HG02852 (cell line): Measurements from ENCODE around the gene TEX264.

Experiments
- ATAC-seq: cut with Tn5 transposase; IDR thresholded peaks from one replicate; pipeline ENCODE4 v1.9.1; 2021; ENCODE audit warnings: mild to moderate bottlenecking, moderate library complexity; ENCODE audit not compliant: unreplicated experiment

Gene TEX264

GRCh38 chr3:51673802-51674654 lies 3.0 kb downstream of the TEX264 start:
- no peak for ATAC-seq

DNA sequence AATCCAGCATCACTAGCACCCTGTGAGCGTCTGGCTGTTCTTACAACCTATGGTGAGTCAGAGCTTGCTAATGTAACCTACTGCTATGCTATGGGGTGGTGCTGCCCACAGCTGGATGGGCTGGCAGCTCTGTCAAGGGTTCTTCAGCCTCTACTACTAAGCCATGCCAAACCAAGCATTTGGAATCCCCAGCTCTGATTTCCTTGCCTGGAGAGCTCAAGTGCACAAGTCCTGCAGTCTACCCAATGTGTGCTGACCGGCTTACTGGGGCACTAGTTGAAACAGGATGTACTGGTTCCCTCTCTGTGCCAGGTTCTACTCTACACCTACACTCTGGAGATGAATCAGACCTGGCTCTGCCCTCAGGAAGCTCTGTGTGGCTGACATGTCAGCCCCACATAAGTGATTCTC lies 4.2 kb downstream of the TEX264 start:
- no peak for ATAC-seq

DNA sequence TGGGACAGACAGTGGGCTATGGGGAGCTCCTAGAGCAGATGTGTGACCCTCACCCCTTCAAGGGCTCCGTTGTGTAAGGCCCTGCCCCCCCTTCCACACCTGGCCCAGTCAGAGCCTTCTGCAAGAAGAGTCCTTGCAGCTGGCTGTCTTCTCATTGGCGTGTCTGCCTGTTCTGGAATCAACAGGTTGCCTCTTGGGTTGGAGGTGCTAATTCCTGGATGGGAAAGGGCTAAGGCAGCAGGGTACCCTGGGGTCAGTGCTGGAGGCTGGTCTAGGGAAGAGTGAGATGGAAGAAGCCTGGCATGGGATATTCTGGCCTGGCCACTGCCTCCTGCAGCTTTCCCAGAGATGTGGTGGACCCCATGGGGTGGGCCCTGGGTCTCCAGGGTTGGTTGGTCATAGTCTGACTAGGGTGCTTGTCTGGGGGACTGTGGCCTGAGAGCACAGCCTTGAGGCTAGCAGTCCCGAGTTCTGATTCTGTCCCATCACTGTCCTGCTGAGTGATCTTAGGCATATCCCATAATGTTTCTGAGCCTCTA lies 5.1 kb downstream of the TEX264 start:
- no peak for ATAC-seq

GRCh38 chr3:51677358-51677757 lies 6.3 kb downstream of the TEX264 start:
- ATAC-seq: no peak

- no peak for ATAC-seq
Measured at GRCh38 chr3:51678186-51678585, 7.1 kb downstream of the TEX264 start.

DNA sequence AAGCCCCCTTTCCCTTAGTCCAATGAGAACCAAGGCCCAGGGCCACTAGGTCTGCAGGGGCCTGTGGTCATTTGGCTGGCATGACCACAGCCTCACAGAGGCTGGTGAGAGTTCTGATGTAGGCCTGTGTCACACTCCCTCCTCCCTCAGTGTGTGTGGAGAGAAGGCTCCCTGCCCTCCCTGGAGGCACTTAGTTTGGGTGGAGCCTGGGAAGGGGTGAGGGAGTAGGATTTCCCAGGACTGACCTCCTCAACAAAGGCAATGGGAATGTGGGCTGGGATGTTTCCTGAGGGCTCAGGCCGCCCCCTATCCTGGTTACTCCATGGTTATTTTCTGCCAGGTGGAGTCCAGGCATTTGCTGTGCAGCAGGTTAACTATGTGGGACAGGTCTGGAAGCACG lies 7.6 kb downstream of the TEX264 start:
- no peak for ATAC-seq

- ATAC-seq: no peak
Measured at GRCh38 chr3:51679318-51679717, 8.3 kb downstream of the TEX264 start.

DNA sequence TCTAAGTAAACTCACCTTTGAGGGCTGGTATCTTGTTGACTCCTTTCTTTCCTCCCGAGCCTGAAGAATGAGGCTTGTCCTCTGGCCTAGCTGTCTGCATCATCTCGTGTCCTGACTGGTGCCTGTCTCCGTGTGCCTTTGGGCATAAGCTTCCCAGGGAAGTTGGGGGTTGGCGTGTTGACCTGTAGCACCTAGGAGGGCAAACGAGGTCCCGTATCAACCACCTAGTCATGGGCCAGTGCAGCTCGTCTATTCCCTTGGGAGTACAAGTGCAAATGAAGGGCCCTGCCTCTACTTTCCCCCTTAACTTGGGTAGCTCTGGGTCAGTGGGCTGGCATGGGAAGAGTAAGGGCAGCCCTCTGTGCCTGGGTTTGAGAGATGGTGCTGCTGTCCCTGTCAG lies 8.7 kb downstream of the TEX264 start:
- no peak for ATAC-seq

DNA sequence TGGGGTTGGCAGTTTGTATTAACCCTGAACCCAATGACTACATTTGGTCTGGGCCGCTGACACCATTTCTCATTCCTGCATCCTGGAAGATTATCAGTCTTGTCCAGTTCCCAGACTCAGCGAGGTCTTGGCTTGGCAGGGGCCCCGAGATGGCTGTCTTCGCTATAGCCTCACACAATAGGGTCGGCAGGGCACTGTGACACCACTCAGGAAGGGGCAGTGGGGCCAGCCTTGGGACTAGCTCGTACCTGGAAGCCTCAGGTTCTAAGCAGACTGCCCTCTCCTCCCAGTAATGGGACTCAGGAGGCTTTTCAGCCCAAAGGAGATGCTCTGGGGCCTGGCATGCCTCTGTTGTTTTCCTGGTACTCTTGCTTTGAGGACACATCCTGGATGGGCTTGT lies 9.1 kb downstream of the TEX264 start:
- ATAC-seq: no peak

DNA sequence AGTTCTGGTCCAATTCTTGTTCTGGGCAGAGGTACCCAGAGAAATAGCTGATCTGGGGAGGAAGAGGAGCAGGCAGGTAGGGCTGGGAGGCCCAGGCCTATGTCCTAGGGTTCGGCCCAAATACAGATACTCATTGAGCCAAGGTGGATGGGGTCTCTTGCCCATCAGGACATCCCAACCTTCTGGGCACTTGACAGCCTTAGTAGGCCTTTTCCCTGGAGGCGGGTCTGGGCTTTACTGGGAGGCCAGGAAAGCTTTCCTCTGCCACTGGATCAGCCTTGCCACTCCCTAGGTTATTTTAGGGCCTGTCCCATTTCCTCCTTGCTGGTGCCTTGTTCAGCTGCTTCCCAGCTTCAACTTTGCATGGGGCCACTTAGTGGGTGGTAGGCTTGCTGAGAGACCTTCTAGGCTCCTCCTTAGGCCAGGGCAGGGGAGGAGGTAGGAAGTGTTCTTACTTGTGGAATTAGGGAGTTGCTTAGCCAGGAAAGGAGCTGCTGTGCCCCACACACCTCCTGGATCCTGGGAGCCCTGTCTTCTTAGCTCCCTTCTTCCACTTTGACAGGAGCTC lies 9.7 kb downstream of the TEX264 start:
- no peak for ATAC-seq

DNA sequence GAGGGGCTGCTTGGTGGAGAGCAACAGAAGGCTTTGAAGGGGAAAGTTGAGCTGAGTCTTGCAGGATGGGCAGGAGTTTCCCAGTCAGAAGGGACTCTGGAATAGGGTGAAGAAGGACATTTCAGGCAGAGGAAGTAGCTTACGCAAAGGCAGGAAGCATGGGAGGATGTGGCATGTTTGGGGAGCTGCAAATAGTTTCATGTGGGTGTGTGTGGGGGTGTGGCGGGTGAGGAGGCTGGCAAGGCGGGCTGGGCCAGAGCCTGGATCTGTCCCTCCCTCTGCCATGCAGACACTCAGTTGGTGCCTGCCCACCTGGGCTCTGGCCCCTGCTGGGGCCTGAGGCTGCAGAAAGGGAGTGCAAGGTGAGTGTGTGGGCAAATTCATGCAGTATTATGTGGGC lies 10.4 kb downstream of the TEX264 start:
- no peak for ATAC-seq

- peak; percentile 84 for ATAC-seq
Measured at GRCh38 chr3:51682079-51682478, 11.0 kb downstream of the TEX264 start.

GRCh38 chr3:51682526-51682925 lies 11.5 kb downstream of the TEX264 start:
- ATAC-seq: no peak

- ATAC-seq: no peak
Measured at GRCh38 chr3:51683566-51683965, 12.5 kb downstream of the TEX264 start.

DNA sequence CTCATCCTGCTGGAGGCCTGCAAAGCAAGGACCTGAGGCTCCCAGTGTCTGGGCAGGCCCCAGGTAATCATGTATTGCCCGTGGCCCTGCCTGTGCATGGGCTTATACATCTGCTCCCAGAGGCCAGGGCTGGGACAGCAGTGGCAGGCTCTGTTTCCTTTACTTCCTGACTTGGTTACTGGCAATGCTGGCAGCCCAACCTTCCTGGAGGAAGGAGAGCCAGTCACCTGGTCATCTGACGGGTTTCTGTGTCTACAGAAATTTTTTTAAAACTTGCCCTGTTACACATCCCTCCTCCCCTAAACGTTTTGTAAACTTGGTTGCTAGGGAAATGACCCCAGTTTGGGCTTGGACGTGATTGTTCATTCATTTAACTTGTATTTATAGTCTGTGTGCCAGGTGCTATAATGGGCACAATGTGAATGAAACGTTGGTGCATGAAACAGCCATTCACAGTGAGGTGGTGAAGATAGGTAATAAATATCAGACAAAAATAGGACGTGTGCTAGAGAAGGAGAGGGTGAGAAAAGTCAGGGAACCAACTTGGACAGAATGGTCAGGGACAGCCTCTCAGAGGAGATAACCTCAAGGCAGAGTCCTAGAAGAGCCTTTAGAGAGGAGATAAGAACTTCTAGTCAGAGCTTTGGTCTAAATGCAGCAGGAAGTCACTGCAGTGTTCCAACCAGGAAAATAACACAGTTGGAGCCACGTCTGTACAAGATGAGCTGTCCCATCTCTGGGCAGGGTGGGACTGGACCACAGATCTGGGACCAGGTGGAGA lies 14.1 kb downstream of the TEX264 start:
- ATAC-seq: no peak

DNA sequence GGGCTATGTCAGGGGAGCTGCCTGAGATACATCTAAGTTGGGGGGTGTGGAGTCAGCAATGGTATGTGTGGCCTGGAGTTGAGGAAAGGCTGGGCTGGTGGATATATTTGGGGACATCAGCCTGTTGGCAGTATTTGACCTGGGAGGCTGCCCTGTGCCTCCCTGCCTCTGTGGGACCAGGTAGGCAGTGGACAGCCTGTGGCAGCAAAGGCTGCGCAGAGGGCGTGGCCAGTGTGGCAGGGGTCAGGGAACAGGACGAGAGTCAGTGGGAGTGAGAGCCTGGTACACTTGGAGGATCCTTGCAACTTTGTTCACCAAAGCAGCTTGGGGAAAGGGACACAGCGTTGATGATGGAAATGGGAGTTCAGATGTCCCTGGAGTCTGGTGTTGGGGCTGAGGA lies 15.0 kb downstream of the TEX264 start:
- ATAC-seq: no peak

- ATAC-seq: peak; percentile 48
Measured at GRCh38 chr3:51686512-51687215, 15.6 kb downstream of the TEX264 start.

- ATAC-seq: no peak
Measured at GRCh38 chr3:51687431-51688205, 16.6 kb downstream of the TEX264 start.

DNA sequence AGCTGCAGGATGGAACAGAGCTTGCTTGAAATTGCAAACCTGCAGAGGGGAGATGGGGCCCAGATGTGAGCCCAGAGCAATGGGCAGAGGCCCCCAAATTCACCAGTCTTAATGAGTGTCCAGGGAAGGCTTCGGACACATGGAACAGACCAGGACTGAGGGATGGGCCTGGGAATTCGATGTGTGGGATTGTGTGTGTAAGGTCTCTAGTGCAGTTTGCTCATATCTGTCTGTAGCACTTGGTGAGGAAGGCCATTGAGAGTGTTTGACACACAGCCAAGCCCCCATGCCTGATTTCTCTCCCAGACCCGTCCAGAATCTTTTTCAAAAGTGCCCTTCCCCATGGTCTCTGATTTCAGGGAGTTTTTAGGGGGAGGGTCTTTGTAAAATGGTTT lies 17.2 kb downstream of the TEX264 start:
- ATAC-seq: no peak

GRCh38 chr3:51691021-51691420 lies 20.0 kb downstream of the TEX264 start:
- ATAC-seq: no peak
